ENCODE results near the gene LHFPL2. TPM values are rescaled to one million over a fixed set of nuclear protein-coding genes. Genes with fewer than 3 reads are reported as not detected.
A peak's percentile ranks its signal among the peaks of the same experiment; 100 is the strongest.

LHFPL2 gene
- total and polyA plus RNA-seq, 9 of the 15 experiments (the other 6 are each of a cell fraction or from before 2014, with no cell fraction given): 1.0 to 6.6 (median 4.6) TPM

- no peak for TF ChIP-seq CEBPZ (IDR thresholded peaks at IDR 0.05; ENCODE audit: borderline replicate concordance, low read depth, low read length)
- no peak for TF ChIP-seq IRF1 (CRISPR knock-in tag; IDR thresholded peaks at IDR 0.05; ENCODE audit: borderline replicate concordance)
- TF ChIP-seq CBX8 (IDR thresholded peaks at IDR 0.05; ENCODE audit: borderline replicate concordance, extremely low read depth, low read depth, low read length, poor library complexity, severe bottlenecking): no peak
- peak; percentile 28; the same call in 1 of the 2 replicates for TF ChIP-seq MAFG (tag; conservative IDR thresholded peaks at IDR 0.05)
- TF ChIP-seq BHLHE40 (IDR thresholded peaks at IDR 0.05; ENCODE audit: low read length): no peak
- TF ChIP-seq ZNF785 (CRISPR knock-in tag; IDR thresholded peaks at IDR 0.05): no peak
- no peak for TF ChIP-seq FOXM1 (IDR thresholded peaks at IDR 0.05; ENCODE audit: low read depth)
- no peak for TF ChIP-seq FOXM1 (CRISPR knock-in tag; IDR thresholded peaks at IDR 0.05; ENCODE audit: low read depth)
- peak; percentile 77 for TF ChIP-seq POLR2G (IDR thresholded peaks at IDR 0.05; ENCODE audit: low read depth, low read length)
- peak; percentile 37; the same call in 1 of the 2 replicates for TF ChIP-seq TCF3 (CRISPR knock-in tag; IDR thresholded peaks at IDR 0.05)
- TF ChIP-seq TFE3 (CRISPR knock-in tag; IDR thresholded peaks at IDR 0.05): no peak
- no peak for TF ChIP-seq ARID3B (CRISPR knock-in tag; IDR thresholded peaks at IDR 0.05; ENCODE audit: borderline replicate concordance)
- TF ChIP-seq ZNF431 (CRISPR knock-in tag; IDR thresholded peaks at IDR 0.05): no peak
- TF ChIP-seq HNRNPL (IDR thresholded peaks at IDR 0.05; ENCODE audit: low read depth, low read length): peak; percentile 70
- TF ChIP-seq SAFB (IDR thresholded peaks at IDR 0.05; ENCODE audit: borderline replicate concordance, low read depth, low read length): no peak
- no peak for TF ChIP-seq NBN (IDR thresholded peaks at IDR 0.05; ENCODE audit: low read depth)
- no peak for TF ChIP-seq RBM22 (IDR thresholded peaks at IDR 0.05; ENCODE audit: low read depth, low read length, poor library complexity, severe bottlenecking)
- TF ChIP-seq GATA2 (CRISPR knock-in tag; IDR thresholded peaks at IDR 0.05): peak; percentile 37; the same call in 1 of the 2 replicates
These were observed 138.4 kb downstream of the LHFPL2 start (continued) for GRCh38 chr5:78509884-78510769.

Data from K562 (cell line).